ENCODE data around the gene ABCA10.
"Not testable (repeated sequence)": the region's sequence is repeated elsewhere in the genome, so short reads cannot be mapped to it uniquely, and the experiment has no call there.

ABCA10 gene

GRCh38 chr17:69196105-69196653 lies 32.4 kb downstream of the ABCA10 start:
- H3K9me3 Mint-ChIP-seq; H3K27ac Mint-ChIP-seq; DNase-seq (ENCODE audit: low spot score in 2 of 2); H3K4me1 Mint-ChIP-seq; ATAC-seq; H3K36me3 Mint-ChIP-seq; H3K4me3 Mint-ChIP-seq: not testable (repeated sequence)

GRCh38 chr17:69192754-69193153 lies 35.9 kb downstream of the ABCA10 start:
- ATAC-seq (no peak), DNase-seq (ENCODE audit: low spot score in 2 of 2) (no peak)
- Mint-ChIP-seq H3K4me3 (no peak overlapping the region), H3K27ac (no peak overlapping the region), H3K36me3 (no peaks in the 10 kb centered on the region), H3K4me1 (no peaks in the 10 kb centered on the region), H3K9me3 (no peaks in the 10 kb centered on the region)

DNA sequence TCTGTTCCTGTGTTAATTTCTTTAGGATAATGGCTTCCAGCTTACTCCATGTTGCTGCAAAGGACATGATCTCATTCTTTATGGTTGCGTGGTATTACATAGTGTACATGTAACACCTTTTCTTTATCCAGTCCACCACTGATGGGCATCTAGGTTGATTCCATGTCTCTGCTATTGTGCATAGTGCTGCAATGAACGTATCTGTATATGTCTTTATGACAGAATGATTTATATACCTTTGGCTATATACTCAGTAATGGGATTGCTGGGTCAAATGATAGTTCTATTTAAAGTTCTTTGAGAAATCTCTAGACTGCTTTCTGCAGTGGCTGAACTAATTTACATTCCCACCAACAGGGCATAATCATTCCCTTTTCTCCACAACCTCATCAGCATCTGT lies 39.8 kb downstream of the ABCA10 start:
- Mint-ChIP-seq H3K27ac (no peak overlapping the region), H3K36me3 (no peaks in the 10 kb centered on the region), H3K4me1 (no peaks in the 10 kb centered on the region), H3K9me3 (no peaks in the 10 kb centered on the region), H3K4me3 (no peak overlapping the region)
- no peak for DNase-seq (ENCODE audit: low spot score in 2 of 2)
- ATAC-seq = no peak

- H3K36me3 Mint-ChIP-seq = no peaks in the 10 kb centered on the region
- no peak overlapping the region for H3K27ac Mint-ChIP-seq
- ATAC-seq (no peak), DNase-seq (ENCODE audit: low spot score in 2 of 2) (no peak)
- no peaks in the 10 kb centered on the region for H3K9me3 Mint-ChIP-seq
- H3K4me3 Mint-ChIP-seq = no peak overlapping the region
- H3K4me1 Mint-ChIP-seq = no peaks in the 10 kb centered on the region
These were observed 40.6 kb downstream of the ABCA10 start for GRCh38 chr17:69188064-69188463.

GRCh38 chr17:69187294-69187693 lies 41.3 kb downstream of the ABCA10 start:
- DNase-seq (ENCODE audit: low spot score in 2 of 2) (no peak), ATAC-seq (no peak)
- Mint-ChIP-seq H3K9me3 (no peaks in the 10 kb centered on the region), H3K36me3 (no peaks in the 10 kb centered on the region), H3K4me1 (no peaks in the 10 kb centered on the region), H3K4me3 (no peak overlapping the region), H3K27ac (no peak overlapping the region)

DNA sequence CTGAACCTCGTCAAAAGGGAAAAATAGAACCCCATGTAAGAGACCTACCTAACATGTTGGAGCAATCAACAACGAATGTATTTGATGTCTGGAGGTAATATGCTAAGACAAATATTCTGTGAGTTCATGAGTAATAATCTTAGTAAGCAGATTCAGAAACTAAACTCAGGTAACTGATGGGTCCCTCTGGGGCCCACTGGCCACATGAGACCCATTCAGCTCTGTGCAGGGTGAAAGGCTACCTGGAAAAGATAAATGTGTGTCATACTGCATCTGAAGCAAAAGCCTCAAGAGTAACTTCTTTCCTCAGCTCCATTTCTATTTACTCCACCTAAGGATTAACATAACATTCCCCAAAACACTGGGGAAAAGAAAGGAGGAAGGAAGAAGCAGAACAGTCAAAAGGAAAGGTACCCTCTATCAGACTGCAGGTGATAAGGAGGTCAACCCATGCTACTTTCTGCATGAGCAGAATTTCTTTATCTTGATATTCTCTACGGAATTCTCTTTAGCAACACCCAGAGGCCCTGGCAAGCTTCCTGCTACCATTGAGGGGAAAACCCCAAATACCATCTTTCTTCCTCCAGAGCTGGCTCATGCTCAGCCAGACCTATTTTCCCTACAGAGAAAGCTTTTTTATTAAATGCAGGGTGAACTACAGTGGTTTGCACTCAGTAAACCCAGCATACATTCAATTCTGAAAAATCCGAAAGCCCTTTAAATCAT lies 49.2 kb downstream of the ABCA10 start:
- no peak for ATAC-seq
- Mint-ChIP-seq H3K4me3 (no peak overlapping the region), H3K9me3 (no peaks in the 10 kb centered on the region), H3K4me1 (no peaks in the 10 kb centered on the region), H3K27ac (no peak overlapping the region), H3K36me3 (no peaks in the 10 kb centered on the region)
- DNase-seq (ENCODE audit: low spot score in 2 of 2) = no peak

DNA sequence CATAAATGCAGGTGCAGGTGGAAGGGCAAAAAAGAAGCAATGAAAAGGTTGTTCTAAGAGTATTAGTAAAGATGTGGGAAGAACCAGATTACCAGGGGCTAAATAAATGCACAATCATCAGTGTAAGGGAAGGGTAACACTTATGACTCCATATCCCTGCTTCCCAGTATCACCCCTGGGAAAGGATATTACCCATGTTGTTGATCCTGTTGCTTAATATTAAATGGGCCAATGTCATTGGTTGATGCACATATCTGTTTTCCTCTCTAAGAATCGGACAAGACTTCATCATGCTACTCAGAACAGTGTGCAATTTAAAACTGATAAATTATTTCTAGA lies 52.2 kb downstream of the ABCA10 start:
- no peak for DNase-seq (ENCODE audit: low spot score in 2 of 2)
- ATAC-seq = no peak
- H3K9me3 Mint-ChIP-seq = no peaks in the 10 kb centered on the region

DNA sequence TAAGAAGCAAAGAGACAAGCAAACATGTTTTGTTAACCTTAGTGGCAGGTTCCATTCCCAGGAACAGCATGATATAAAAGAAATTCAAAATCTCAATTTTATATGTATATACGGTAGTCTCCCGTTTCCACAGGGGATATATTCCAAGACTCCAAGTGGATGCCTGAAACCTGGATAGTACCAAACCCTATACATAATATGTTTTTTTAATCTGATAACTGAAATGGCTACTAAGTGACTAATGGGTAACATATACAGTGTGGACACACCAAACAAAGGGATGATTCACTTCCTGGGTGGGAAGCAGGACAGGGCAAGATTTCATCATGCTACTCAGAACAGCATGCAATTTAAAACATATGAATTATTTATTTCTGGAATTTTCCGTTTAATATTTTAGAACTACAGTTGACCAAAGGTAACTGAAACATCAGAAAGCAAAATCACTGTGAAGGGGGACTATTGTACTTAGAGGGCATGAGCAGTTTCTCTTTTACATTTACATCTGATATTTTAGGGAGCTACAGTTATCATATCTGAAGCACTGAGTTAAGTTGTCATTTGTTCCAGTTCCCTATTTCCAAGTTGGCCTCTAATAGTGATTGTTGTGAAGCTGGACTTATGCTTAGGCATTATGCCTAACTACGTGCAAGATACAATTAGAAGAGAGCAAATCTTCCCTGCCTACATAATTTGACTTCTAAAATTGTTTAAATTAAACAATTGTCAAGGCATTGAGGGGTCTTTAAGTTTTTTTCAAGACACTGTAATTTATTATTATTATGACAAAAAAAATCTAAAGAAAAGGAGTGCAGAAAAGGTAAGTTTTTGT lies 52.8 kb downstream of the ABCA10 start:
- H3K4me3 Mint-ChIP-seq = no peak overlapping the region
- no peak overlapping the region for H3K27ac Mint-ChIP-seq
- peak; percentile 51 for ATAC-seq
- no peaks in the 10 kb centered on the region for H3K9me3 Mint-ChIP-seq
- no peaks in the 10 kb centered on the region for H3K36me3 Mint-ChIP-seq
- no peaks in the 10 kb centered on the region for H3K4me1 Mint-ChIP-seq
- no peak for DNase-seq (ENCODE audit: low spot score in 2 of 2)

More for the DNA sequence above, 52.2 kb downstream of the ABCA10 start:
- Mint-ChIP-seq H3K36me3 (no peaks in the 10 kb centered on the region), H3K4me3 (no peak overlapping the region), H3K4me1 (no peaks in the 10 kb centered on the region), H3K27ac (no peak overlapping the region)

DNA sequence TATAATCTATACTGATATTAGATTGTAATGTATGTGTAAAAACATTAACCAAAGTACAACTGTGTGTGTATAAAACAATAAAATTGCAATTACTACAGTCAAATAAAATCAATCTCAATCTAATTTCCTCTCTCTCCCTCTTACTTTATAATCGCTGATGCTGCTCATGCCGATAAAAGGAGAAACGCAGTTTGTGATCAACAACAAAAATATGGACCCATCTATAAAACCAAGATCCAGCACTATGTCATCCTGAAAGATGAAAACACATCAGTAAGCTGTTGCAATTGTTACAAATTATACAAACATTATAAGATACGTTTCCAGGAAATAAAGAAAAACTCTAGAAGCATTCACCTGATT lies 53.4 kb downstream of the ABCA10 start:
- ATAC-seq (no peak), DNase-seq (ENCODE audit: low spot score in 2 of 2) (no peak)
- no peak overlapping the region for H3K4me3 Mint-ChIP-seq
- H3K27ac Mint-ChIP-seq = no peak overlapping the region
- H3K36me3 Mint-ChIP-seq = no peaks in the 10 kb centered on the region
- H3K9me3 Mint-ChIP-seq = no peaks in the 10 kb centered on the region
- no peaks in the 10 kb centered on the region for H3K4me1 Mint-ChIP-seq

GRCh38 chr17:69173118-69173517 lies 55.5 kb downstream of the ABCA10 start:
- no peak for DNase-seq (ENCODE audit: low spot score in 2 of 2)
- no peaks in the 10 kb centered on the region for H3K36me3 Mint-ChIP-seq
- H3K4me1 Mint-ChIP-seq = no peaks in the 10 kb centered on the region
- ATAC-seq = no peak
- no peaks in the 10 kb centered on the region for H3K9me3 Mint-ChIP-seq
- H3K4me3 Mint-ChIP-seq = no peak overlapping the region
- H3K27ac Mint-ChIP-seq = no peak overlapping the region

DNA sequence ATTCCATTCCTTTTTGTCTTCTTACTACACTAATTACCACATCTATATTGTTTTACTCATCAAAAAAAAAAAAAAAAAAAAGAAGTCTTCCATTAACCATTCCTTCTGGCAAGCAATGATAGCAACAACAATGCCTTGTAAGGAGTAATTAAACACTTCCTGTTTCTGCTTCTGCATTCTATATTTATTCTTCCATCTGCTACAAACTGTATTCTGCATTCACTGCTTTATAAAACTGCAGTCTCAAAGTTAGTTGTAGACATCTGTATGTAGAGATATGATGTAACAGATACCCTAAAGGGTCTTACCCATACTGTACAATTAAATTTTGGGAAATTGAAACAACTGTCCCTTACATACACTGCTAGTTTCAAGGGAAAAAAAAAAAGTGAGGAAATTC lies 58.2 kb downstream of the ABCA10 start:
- no peaks in the 10 kb centered on the region for H3K9me3 Mint-ChIP-seq
- ATAC-seq = no peak

GRCh38 chr17:69168642-69169041 lies 60.0 kb downstream of the ABCA10 start:
- H3K27ac Mint-ChIP-seq; DNase-seq (ENCODE audit: low spot score in 2 of 2); H3K4me1 Mint-ChIP-seq; H3K9me3 Mint-ChIP-seq; H3K36me3 Mint-ChIP-seq; H3K4me3 Mint-ChIP-seq; ATAC-seq: not testable (repeated sequence)

More for the DNA sequence above, 58.2 kb downstream of the ABCA10 start:
- no peak overlapping the region for H3K27ac Mint-ChIP-seq
- no peak for DNase-seq (ENCODE audit: low spot score in 2 of 2)
- H3K36me3 Mint-ChIP-seq = no peaks in the 10 kb centered on the region
- H3K4me1 Mint-ChIP-seq = no peaks in the 10 kb centered on the region
- H3K4me3 Mint-ChIP-seq = no peak overlapping the region

GRCh38 chr17:69166957-69167356 lies 61.7 kb downstream of the ABCA10 start:
- Mint-ChIP-seq H3K36me3 (no peaks in the 10 kb centered on the region), H3K27ac (no peak overlapping the region), H3K4me3 (no peak overlapping the region), H3K9me3 (no peaks in the 10 kb centered on the region), H3K4me1 (no peaks in the 10 kb centered on the region)
- DNase-seq (ENCODE audit: low spot score in 2 of 2) = no peak
- no peak for ATAC-seq

DNA sequence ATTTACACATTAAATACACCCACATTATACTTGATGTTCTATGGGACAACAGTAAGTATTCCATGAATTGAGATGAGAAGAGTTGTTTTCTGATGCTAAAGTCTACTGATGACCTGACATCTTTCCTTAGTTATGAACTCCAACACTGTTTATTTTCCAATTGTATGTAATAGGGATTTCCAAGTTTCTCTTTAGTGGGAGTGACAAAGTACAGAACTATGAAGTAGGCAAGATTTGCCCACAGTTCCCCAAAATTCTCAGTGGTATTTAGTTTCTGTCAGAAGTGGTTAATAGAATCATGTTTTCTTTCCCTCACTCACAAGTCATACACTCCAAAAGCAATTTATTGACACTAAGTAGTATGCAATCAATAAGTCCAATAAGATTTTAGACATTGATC lies 64.4 kb downstream of the ABCA10 start:
- Mint-ChIP-seq H3K4me3 (no peak overlapping the region), H3K36me3 (no peaks in the 10 kb centered on the region), H3K4me1 (no peaks in the 10 kb centered on the region), H3K9me3 (no peaks in the 10 kb centered on the region), H3K27ac (no peak overlapping the region)
- DNase-seq (ENCODE audit: low spot score in 2 of 2) = no peak
- no peak for ATAC-seq

GRCh38 chr17:69159418-69159817 lies 69.2 kb downstream of the ABCA10 start:
- Mint-ChIP-seq H3K36me3 (no peaks in the 10 kb centered on the region), H3K9me3 (no peaks in the 10 kb centered on the region), H3K4me1 (no peaks in the 10 kb centered on the region), H3K4me3 (no peak overlapping the region), H3K27ac (no peak overlapping the region)
- no peak for ATAC-seq
- DNase-seq (ENCODE audit: low spot score in 2 of 2) = no peak

- ATAC-seq (no peak), DNase-seq (ENCODE audit: low spot score in 2 of 2) (no peak)
- H3K4me1 Mint-ChIP-seq = no peaks in the 10 kb centered on the region
- no peaks in the 10 kb centered on the region for H3K36me3 Mint-ChIP-seq
- no peaks in the 10 kb centered on the region for H3K9me3 Mint-ChIP-seq
- H3K27ac Mint-ChIP-seq = no peak overlapping the region
- H3K4me3 Mint-ChIP-seq = no peak overlapping the region
These were observed 74.4 kb downstream of the ABCA10 start for GRCh38 chr17:69154267-69154666.

Data from stimulated activated effector memory CD8-positive, alpha-beta T cell treated with anti-CD3 and anti-CD28 coated beads, Interleukin-12 subunit alpha, Interleukin-12 subunit beta, amount 100 ng/mL, for 72 hours (primary cell).